ENCODE data around the gene DDX31. TPM values are rescaled to one million over a fixed set of nuclear protein-coding genes. Genes with fewer than 3 reads are reported as not detected.

Gene DDX31
- total and polyA plus RNA-seq, 2 experiments from 2014 or later = 7.3 to 13.1 TPM

DNA sequence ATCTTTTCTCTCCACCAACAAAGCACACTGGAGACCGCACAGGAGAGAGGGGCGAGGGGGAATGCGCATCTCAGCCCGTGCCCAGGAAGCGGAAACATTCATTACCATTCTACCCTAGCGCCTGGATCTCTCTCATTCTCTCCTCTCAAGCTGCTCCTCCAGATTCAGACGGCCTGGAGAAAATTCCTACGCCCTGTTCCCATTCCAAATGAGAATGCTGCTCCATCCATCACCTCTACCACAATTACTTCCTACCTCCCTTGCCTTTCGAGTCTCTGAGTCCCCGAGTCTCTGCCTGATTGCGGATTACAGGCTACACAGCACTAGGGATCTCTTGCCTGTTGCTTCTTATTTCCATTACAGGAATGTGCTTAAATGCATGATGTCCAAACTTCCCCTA, 6.7 kb downstream of the DDX31 start:
- Histone ChIP-seq H3K4me3 (no peak overlapping the region), H3K9me2 (replicated peaks; ENCODE audit: insufficient read depth) (no peaks in the 10 kb centered on the region), H3K27me3 (no peaks in the 10 kb centered on the region), H3K36me3 (replicated peaks; ENCODE audit: insufficient read depth, low read depth) (no peaks in the 10 kb centered on the region), H3K4me1 (ENCODE audit: insufficient read depth) (no peaks in the 10 kb centered on the region), H3K27ac (no peak overlapping the region), H3K79me2 (peaks cover 59% of the 10 kb centered on the region), H3K4me2 (no peak overlapping the region), H4K20me1 (ENCODE audit: insufficient read depth, poor library complexity, severe bottlenecking) (peaks cover 4% of the 10 kb centered on the region), H3K9me3 (ENCODE audit: low read depth) (no peaks in the 10 kb centered on the region), H2AFZ (no peak overlapping the region)
- no peak for DNase-seq (ENCODE audit: low spot score)
- WGBS (ENCODE audit: low lambda C conversion rate, missing lambda C conversion rate) = 66% methylated on average over 11 of the region's 11 CpGs
- TF ChIP-seq EZH2 (IDR thresholded peaks at IDR 0.05; ENCODE audit: borderline replicate concordance) (no peak), EZH2phosphoT487 (IDR thresholded peaks at IDR 0.05; ENCODE audit: low read depth, severe bottlenecking, unreplicated experiment) (no peak)
- TF ChIP-seq, protein P1, sequence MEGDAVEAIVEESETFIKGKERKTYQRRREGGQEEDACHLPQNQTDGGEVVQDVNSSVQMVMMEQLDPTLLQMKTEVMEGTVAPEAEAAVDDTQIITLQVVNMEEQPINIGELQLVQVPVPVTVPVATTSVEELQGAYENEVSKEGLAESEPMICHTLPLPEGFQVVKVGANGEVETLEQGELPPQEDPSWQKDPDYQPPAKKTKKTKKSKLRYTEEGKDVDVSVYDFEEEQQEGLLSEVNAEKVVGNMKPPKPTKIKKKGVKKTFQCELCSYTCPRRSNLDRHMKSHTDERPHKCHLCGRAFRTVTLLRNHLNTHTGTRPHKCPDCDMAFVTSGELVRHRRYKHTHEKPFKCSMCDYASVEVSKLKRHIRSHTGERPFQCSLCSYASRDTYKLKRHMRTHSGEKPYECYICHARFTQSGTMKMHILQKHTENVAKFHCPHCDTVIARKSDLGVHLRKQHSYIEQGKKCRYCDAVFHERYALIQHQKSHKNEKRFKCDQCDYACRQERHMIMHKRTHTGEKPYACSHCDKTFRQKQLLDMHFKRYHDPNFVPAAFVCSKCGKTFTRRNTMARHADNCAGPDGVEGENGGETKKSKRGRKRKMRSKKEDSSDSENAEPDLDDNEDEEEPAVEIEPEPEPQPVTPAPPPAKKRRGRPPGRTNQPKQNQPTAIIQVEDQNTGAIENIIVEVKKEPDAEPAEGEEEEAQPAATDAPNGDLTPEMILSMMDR (IDR thresholded peaks at IDR 0.05; ENCODE audit: poor library complexity) = no peak

DNA sequence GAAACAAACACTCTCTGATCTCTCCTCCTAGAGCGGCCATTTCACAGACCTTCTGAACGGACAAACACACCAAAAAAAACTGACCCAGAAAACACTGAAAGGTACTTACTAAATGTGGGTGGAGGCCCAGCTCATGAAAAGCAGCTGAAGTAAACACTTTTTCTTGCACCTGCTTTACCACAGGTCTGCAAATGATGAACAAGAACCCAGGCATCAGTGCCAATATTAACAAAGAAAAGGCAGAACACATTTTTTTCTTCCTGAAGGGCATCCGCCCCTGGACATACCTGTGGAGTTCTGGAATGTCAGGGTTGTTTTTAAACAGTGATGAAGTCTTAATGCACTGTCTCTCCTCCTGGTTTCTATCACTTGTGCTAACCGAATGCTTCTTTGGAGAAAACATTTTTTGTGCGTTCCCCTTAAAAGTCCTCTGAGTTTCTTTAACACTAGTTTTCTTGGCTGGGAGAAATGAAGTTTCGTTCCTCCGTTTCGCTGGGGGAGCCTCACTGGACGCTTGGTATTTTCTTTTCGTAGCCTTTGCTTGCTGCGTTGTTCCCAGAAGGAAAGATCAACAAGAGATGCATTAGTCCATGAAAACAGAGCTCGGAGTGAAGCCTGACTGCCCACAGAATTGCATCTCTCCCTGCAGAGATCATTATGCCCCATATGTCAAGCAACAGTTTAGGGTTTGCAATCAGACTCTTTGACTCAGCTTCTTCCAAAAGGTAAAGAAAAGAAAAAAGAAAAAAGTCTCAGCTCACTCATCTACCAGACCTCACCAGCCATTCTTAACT, 7.4 kb downstream of the DDX31 start:
- Histone ChIP-seq H3K4me3 (no peak overlapping the region), H3K79me2 (peaks cover 51% of the 10 kb centered on the region), H3K9me3 (ENCODE audit: low read depth) (no peaks in the 10 kb centered on the region), H3K27me3 (no peaks in the 10 kb centered on the region), H3K9me2 (replicated peaks; ENCODE audit: insufficient read depth) (no peaks in the 10 kb centered on the region), H2AFZ (no peak overlapping the region), H3K27ac (no peak overlapping the region), H3K4me2 (no peak overlapping the region), H3K36me3 (replicated peaks; ENCODE audit: insufficient read depth, low read depth) (no peaks in the 10 kb centered on the region), H4K20me1 (ENCODE audit: insufficient read depth, poor library complexity, severe bottlenecking) (peaks cover 4% of the 10 kb centered on the region), H3K4me1 (ENCODE audit: insufficient read depth) (no peaks in the 10 kb centered on the region)
- no peak for TF ChIP-seq EZH2 (IDR thresholded peaks at IDR 0.05; ENCODE audit: borderline replicate concordance)
- TF ChIP-seq, protein P1 (IDR thresholded peaks at IDR 0.05; ENCODE audit: poor library complexity) = no peak
- TF ChIP-seq EZH2phosphoT487 (IDR thresholded peaks at IDR 0.05; ENCODE audit: low read depth, severe bottlenecking, unreplicated experiment) = no peak
- WGBS (ENCODE audit: low lambda C conversion rate, missing lambda C conversion rate) = 90% methylated on average over 12 of the region's 12 CpGs
- DNase-seq (ENCODE audit: low spot score) = no peak

DNA sequence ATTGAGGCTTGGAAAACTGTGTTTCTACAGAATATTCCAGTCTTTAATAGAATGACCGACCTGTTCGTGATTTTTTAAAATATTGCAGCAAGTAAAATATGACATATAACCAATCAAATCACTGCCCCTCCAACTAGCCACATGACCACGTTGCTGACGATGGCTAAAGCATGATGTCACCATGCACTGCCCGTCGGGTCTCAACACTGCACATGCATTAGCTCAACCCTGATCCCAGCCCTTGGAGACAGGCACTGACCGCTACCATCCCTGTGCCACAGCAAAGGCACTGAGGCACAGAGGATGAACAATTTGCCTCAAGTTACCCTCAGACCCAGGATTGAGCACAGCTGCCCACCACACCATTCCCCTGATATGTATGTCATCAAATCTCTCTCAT, 13.5 kb downstream of the DDX31 start:
- peaks cover 4% of the 10 kb centered on the region for H3K79me2 ChIP-seq
- no peak for DNase-seq (ENCODE audit: low spot score)
- H3K27ac ChIP-seq = no peak overlapping the region
- 96% methylated on average over 7 of the region's 7 CpGs for WGBS (ENCODE audit: low lambda C conversion rate, missing lambda C conversion rate)
- no peak for TF ChIP-seq EZH2phosphoT487 (IDR thresholded peaks at IDR 0.05; ENCODE audit: low read depth, severe bottlenecking, unreplicated experiment)
- no peak for TF ChIP-seq EZH2 (IDR thresholded peaks at IDR 0.05; ENCODE audit: borderline replicate concordance)
- TF ChIP-seq, protein P1 (IDR thresholded peaks at IDR 0.05; ENCODE audit: poor library complexity) = no peak
- no peak overlapping the region for H3K4me2 ChIP-seq
- H3K36me3 ChIP-seq (replicated peaks; ENCODE audit: insufficient read depth, low read depth) = no peaks in the 10 kb centered on the region
- no peak overlapping the region for H2AFZ ChIP-seq
- no peak overlapping the region for H3K4me3 ChIP-seq
- no peaks in the 10 kb centered on the region for H3K9me3 ChIP-seq (ENCODE audit: low read depth)
- no peaks in the 10 kb centered on the region for H3K27me3 ChIP-seq
- no peaks in the 10 kb centered on the region for H4K20me1 ChIP-seq (ENCODE audit: insufficient read depth, poor library complexity, severe bottlenecking)
- no peaks in the 10 kb centered on the region for H3K9me2 ChIP-seq (replicated peaks; ENCODE audit: insufficient read depth)
- H3K4me1 ChIP-seq (ENCODE audit: insufficient read depth) = no peaks in the 10 kb centered on the region

All from hepatocyte (in vitro differentiated cells).